Pons (tissue), 1 donor: Measurements from ENCODE around the gene CGREF1.
A peak's percentile ranks its signal among the peaks of the same experiment; 100 is the strongest.

Experiments
- DNase-seq: peaks from one replicate; pipeline ENCODE4 v3.0.0-alpha.2; 2016; ENCODE audit warnings: low spot score

The CGREF1 gene

GRCh38 chr2:27074738-27075565 is 44.0 kb downstream of the CGREF1 start:
- DNase-seq, result no peak

- no peak for DNase-seq
Observed at GRCh38 chr2:27073782-27074181, 45.1 kb downstream of the CGREF1 start.

GRCh38 chr2:27072920-27073319 is 46.0 kb downstream of the CGREF1 start:
- no peak for DNase-seq

- no peak for DNase-seq
Observed at GRCh38 chr2:27071990-27072830, 46.7 kb downstream of the CGREF1 start.

- peak; percentile 94 for DNase-seq
Observed at GRCh38 chr2:27071277-27071989, 47.5 kb downstream of the CGREF1 start, which contains the start of gene OST4. TSS of gene OST4 (minus strand) at chr2:27071654.

- DNase-seq, result no peak
Observed at GRCh38 chr2:27070653-27071276, 48.2 kb downstream of the CGREF1 start.

GRCh38 chr2:27069961-27070618 is 48.8 kb downstream of the CGREF1 start:
- DNase-seq, result no peak

- no peak for DNase-seq
Observed at GRCh38 chr2:27069436-27069835, 49.5 kb downstream of the CGREF1 start.

- DNase-seq, result no peak
Observed at GRCh38 chr2:27067385-27067784, 51.5 kb downstream of the CGREF1 start.

GRCh38 chr2:27065128-27065527 is 53.8 kb downstream of the CGREF1 start:
- DNase-seq, result no peak

GRCh38 chr2:27060323-27060722 is 58.6 kb downstream of the CGREF1 start:
- DNase-seq, result no peak

GRCh38 chr2:27059141-27059820 is 59.6 kb downstream of the CGREF1 start:
- no peak for DNase-seq

- no peak for DNase-seq
Observed at GRCh38 chr2:27058210-27058609, 60.7 kb downstream of the CGREF1 start.

GRCh38 chr2:27057184-27057583 is 61.7 kb downstream of the CGREF1 start:
- DNase-seq, result no peak

GRCh38 chr2:27054721-27055120 is 64.2 kb downstream of the CGREF1 start:
- DNase-seq, result no peak

GRCh38 chr2:27053776-27054175 is 65.2 kb downstream of the CGREF1 start:
- no peak for DNase-seq

- no peak for DNase-seq
Observed at GRCh38 chr2:27053321-27053720, 65.6 kb downstream of the CGREF1 start.

- DNase-seq, result no peak
Observed at GRCh38 chr2:27051902-27052645, 66.9 kb downstream of the CGREF1 start.

GRCh38 chr2:27050996-27051901 is 67.7 kb downstream of the CGREF1 start, which contains the start of gene AGBL5:
TSS of gene AGBL5 (plus strand) at chr2:27051668. CDS start at chr2:27052959, 1,291 bp downstream.
- peak; percentile 93 for DNase-seq
